ENCODE measurements around the gene TES. TPM values are rescaled to one million over a fixed set of nuclear protein-coding genes. Genes with fewer than 3 reads are reported as not detected.
A peak's percentile ranks its signal among the peaks of the same experiment; 100 is the strongest.

Gene TES
- total and polyA plus RNA-seq, 2 of the 13 experiments (the other 11 are each of a cell fraction or from before 2014, with no cell fraction given): 21.6 to 23.0 TPM

DNA sequence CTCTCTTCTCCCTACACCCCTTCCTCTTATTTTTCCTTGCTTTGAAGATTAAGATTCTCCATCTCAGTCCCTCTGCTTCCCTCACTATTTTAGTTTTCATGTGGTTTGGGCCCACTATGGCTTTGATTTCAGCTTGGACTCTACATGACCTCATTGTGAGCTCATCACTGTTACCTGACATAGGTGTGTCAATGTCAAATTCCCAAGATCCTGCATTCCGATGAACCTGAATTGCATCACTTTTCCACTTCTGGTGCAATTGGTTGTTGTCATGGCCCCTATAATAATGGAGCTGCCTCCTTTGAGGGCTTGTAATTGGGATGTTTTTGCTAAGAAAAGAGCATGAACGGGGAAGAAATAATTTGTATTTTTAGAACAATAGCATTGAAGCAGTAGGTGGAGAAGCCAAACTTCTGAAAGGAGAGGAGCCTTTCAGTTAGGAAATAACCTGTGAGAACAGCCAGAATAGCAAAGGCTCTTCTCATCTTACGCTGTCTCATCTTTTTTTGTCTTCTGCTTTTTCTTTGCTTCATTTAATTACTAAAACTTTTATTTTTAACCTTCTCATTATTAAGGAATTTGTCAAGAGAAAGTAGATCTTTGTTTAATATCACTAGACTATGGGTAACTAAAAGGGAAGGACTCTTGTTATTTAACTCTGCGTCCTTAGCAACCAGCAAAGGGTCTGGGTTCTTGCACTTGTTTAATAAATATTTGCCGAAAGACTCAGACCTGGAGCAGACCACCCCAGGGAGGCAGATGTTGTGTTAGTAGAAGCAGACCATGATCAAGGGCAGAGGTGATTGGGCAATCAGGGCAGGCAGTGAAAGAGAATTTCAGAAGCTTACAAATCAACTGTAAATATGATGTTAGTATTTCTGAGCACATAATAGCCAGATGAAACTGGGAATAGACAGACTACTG is 95.4 kb downstream of the TES start (continued):
- TF ChIP-seq ATF3 (CRISPR knock-in tag; IDR thresholded peaks at IDR 0.05) (peak; percentile 62; the same call in 1 of the 2 replicates), ZFP82 (CRISPR knock-in tag; IDR thresholded peaks at IDR 0.05; ENCODE audit: borderline replicate concordance) (no peak), RXRB (CRISPR knock-in tag; IDR thresholded peaks at IDR 0.05; ENCODE audit: borderline replicate concordance) (peak; percentile 70), HNF1B (CRISPR knock-in tag; IDR thresholded peaks at IDR 0.05) (0 out of 2 replicates have a peak, but pooled peaks have one; percentile 36), NRL (CRISPR knock-in tag; IDR thresholded peaks at IDR 0.05; ENCODE audit: borderline replicate concordance) (no peak), RBM22 (optimal IDR thresholded peaks at IDR 0.05; ENCODE audit: low read length) (no peak), MEF2D (CRISPR knock-in tag; IDR thresholded peaks at IDR 0.05) (peak; percentile 23; the same call in 1 of the 2 replicates), ZNF530 (CRISPR knock-in tag; IDR thresholded peaks at IDR 0.05; ENCODE audit: low read depth) (no peak), FOXA3 (CRISPR knock-in tag; IDR thresholded peaks at IDR 0.05) (peak; percentile 80), JUND (CRISPR knock-in tag; IDR thresholded peaks at IDR 0.05) (peak; percentile 96), ZSCAN30 (CRISPR knock-in tag; IDR thresholded peaks at IDR 0.05) (no peak), ZNF609 (CRISPR knock-in tag; IDR thresholded peaks at IDR 0.05; ENCODE audit: borderline replicate concordance) (peak; percentile 43; the same call in 1 of the 2 replicates), ISX (CRISPR knock-in tag; conservative IDR thresholded peaks at IDR 0.05) (no peak), TBL1XR1 (IDR thresholded peaks at IDR 0.05; ENCODE audit: borderline replicate concordance, low read length, partially characterized antibody) (peak; percentile 48), ZGPAT (CRISPR knock-in tag; IDR thresholded peaks at IDR 0.05) (0 out of 2 replicates have a peak, but pooled peaks have one; percentile 18), ZNF354B (CRISPR knock-in tag; IDR thresholded peaks at IDR 0.05) (no peak), BCL6 (CRISPR knock-in tag; IDR thresholded peaks at IDR 0.05) (peak; percentile 61), SOX5 (CRISPR knock-in tag; IDR thresholded peaks at IDR 0.05; ENCODE audit: borderline replicate concordance) (peak; percentile 36; the same call in 1 of the 2 replicates)

Data from HepG2 (cell line).